GM12878 (cell line): ENCODE data around the gene ARHGEF25.

Source experiments
- BCL11A ChIP-seq: IDR thresholded peaks from 2 replicates; pipeline ENCODE4 v1.6.1; 2011; ENCODE audit warnings: low read depth, low read length
- EP300 ChIP-seq, 2 experiments: fragments of 150-350 bp in 1 of 2; IDR thresholded peaks; 2 replicates each; pipeline ENCODE4 v1.6.1; 2011 to 2012; ENCODE audit warnings: low read depth in 2 of 2, low read length in 2 of 2, borderline replicate concordance in 1 of 2, improper control_type of control experiment in 1 of 2, inconsistent platforms in 1 of 2; ENCODE audit not compliant: control insufficient read depth in 1 of 2
- HDAC2 ChIP-seq: fragments of 200-600 bp; sonication (generic); IDR thresholded peaks from 2 replicates; pipeline ENCODE4 v1.6.1; 2017
- HDAC6 ChIP-seq: fragments of 200-600 bp; sonication (generic); IDR thresholded peaks from one replicate; pipeline ENCODE4 v1.8.0; 2017; ENCODE audit warnings: antibody characterized with exemption; ENCODE audit not compliant: unreplicated experiment
- NFYA ChIP-seq: IDR thresholded peaks from 2 replicates; pipeline ENCODE4 v1.6.1; 2011; ENCODE audit warnings: low read depth, mild to moderate bottlenecking, low read length, improper control_type of control experiment, borderline replicate concordance
- POLR2AphosphoS5 ChIP-seq: IDR thresholded peaks from 2 replicates; pipeline ENCODE4 v1.6.1; 2011; ENCODE audit warnings: mild to moderate bottlenecking, low read length, inconsistent platforms
- SIN3A ChIP-seq: IDR thresholded peaks from 2 replicates; pipeline ENCODE4 v1.6.1; 2012; ENCODE audit warnings: low read depth, low read length, improper control_type of control experiment
- ZNF384 ChIP-seq: IDR thresholded peaks from 2 replicates; pipeline ENCODE4 v1.6.1; 2012; ENCODE audit warnings: low read depth, mild to moderate bottlenecking, low read length, improper control_type of control experiment, borderline replicate concordance
- TF ChIP-seq, protein P1 (sequence below), 3 experiments: IDR thresholded peaks in 2 of 3; conservative IDR thresholded peaks in 1 of 3; 2 replicates each; pipeline ENCODE4 v1.5.1; 2011; ENCODE audit warnings: low read depth in 3 of 3, low read length in 3 of 3, mild to moderate bottlenecking in 3 of 3, control low read depth in 2 of 3, moderate library complexity in 2 of 3, inconsistent platforms in 1 of 3, mixed read lengths in 1 of 3; ENCODE audit not compliant: control insufficient read depth in 2 of 3, insufficient read depth in 1 of 3; ENCODE audit errors: extremely low read depth in 1 of 3

DNA sequence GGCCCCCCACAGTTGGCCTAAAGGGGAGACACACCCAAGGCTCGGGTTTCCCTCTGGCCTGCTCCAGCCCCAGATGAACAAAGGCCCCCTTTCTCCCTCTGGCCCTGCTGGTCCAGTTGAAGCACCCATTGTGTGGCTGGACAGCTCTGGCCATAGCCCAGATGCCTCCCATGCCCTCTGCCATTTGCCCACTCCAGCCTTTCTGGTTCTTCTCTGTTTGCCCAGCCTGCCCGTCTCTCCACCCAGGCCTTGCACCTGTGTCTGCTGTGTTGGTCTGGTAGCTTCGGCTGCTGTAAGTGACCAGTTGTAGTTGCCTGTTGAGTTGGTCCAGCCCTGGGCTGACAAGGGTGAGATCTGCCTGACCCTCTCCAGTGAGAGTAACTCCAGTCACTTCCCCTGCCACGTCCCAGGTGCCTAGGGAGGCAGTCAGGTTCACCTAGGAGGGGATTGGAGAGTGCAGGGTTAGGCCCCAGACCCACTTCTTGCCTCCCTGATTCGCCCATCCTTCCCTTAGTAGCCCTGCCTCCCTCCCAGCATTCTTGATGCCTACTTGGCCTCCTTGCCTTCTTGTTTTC lies 18.7 kb downstream of the ARHGEF25 start:
- TF ChIP-seq BCL11A (no peak), POLR2AphosphoS5 (no peak), HDAC6 (no peak), EP300 (IDR thresholded peaks at IDR 0.05; ENCODE audit: borderline replicate concordance in 1 of 2, control insufficient read depth in 1 of 2, low read depth in 2 of 2, low read length in 2 of 2) (no peak), NFYA (no peak), ZNF384 (no peak), HDAC2 (no peak), SIN3A (no peak)
- TF ChIP-seq, protein P1, sequence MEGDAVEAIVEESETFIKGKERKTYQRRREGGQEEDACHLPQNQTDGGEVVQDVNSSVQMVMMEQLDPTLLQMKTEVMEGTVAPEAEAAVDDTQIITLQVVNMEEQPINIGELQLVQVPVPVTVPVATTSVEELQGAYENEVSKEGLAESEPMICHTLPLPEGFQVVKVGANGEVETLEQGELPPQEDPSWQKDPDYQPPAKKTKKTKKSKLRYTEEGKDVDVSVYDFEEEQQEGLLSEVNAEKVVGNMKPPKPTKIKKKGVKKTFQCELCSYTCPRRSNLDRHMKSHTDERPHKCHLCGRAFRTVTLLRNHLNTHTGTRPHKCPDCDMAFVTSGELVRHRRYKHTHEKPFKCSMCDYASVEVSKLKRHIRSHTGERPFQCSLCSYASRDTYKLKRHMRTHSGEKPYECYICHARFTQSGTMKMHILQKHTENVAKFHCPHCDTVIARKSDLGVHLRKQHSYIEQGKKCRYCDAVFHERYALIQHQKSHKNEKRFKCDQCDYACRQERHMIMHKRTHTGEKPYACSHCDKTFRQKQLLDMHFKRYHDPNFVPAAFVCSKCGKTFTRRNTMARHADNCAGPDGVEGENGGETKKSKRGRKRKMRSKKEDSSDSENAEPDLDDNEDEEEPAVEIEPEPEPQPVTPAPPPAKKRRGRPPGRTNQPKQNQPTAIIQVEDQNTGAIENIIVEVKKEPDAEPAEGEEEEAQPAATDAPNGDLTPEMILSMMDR (IDR thresholded peaks at IDR 0.05 in 2 of 3, conservative IDR thresholded peaks at IDR 0.05 in 1 of 3; ENCODE audit: control insufficient read depth in 2 of 3, extremely low read depth in 1 of 3, insufficient read depth in 1 of 3, low read depth in 3 of 3, low read length in 3 of 3) = no peak
